Femur (tissue), 1 donor: ENCODE results near the gene ADAM12.

Source experiments
- DNase-seq: peaks from one replicate; pipeline ENCODE4 v3.0.0-alpha.2; 2017

Gene ADAM12

GRCh38 chr10:126135177-126135576 is 253.1 kb downstream of the ADAM12 start:
- no peak for DNase-seq

GRCh38 chr10:126133906-126134656 is 254.2 kb downstream of the ADAM12 start:
- no peak for DNase-seq

- no peak for DNase-seq
Measured at GRCh38 chr10:126133082-126133620, 255.1 kb downstream of the ADAM12 start.

DNA sequence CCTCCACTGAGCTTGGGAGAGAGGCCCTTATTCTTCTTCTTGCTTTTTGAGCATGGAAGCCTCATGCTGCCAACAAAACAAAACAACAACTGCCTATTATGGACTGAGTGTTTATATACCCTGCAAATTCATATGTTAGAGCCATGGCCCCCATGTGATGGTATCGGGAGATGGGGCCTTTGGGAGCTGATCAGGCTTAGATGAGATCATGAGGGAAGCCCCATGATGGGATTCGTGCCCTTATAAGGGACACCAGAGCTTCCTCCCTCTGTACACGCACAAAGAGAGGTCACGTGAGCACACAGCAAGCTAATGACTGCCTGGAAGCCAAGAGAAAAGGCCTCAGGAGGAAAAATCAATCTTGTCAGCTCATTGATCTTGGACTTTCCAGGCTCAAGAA is 256.9 kb downstream of the ADAM12 start:
- DNase-seq, result no peak

DNA sequence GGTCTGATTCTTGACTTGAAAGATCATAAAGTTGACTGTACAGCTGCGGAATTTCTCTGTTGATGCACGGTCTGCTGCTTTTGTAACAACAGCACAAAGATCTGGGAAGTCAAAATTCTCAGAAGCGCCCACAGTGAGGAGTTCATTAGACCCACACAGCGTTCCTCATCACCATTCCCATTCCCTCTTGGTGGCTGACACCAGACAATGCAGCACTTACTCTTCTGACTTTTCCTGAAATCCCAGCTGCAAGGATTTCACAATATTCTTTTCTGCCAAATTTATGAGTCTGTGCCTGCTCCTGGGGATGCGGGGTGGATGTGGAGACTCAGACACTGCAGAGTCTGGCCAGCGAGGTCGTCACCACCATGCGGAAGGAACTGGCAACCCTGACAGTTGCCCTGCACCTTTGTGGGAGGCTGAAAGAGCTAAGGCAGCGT is 258.0 kb downstream of the ADAM12 start:
- no peak for DNase-seq

DNA sequence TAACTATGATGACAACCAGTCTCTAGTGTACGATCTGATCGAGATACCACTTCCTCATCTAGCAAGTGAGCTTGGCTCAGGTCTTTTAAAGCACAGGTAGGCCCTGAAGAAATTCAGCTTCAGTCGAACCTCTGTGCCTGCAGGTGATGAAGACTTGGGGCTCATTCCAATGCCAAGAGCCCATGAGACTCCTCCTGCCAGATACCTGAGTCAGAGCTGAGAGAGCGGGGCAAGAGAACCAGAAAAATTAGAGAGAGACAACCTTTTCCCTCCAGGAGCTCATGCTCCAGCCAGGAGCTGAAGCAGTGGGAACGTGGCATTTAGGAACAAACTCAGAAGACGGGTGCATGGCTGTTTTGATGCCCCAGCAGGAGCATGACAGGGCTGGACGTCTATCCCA is 259.3 kb downstream of the ADAM12 start:
- no peak for DNase-seq

GRCh38 chr10:126128581-126128980 is 259.7 kb downstream of the ADAM12 start:
- DNase-seq, result no peak

DNA sequence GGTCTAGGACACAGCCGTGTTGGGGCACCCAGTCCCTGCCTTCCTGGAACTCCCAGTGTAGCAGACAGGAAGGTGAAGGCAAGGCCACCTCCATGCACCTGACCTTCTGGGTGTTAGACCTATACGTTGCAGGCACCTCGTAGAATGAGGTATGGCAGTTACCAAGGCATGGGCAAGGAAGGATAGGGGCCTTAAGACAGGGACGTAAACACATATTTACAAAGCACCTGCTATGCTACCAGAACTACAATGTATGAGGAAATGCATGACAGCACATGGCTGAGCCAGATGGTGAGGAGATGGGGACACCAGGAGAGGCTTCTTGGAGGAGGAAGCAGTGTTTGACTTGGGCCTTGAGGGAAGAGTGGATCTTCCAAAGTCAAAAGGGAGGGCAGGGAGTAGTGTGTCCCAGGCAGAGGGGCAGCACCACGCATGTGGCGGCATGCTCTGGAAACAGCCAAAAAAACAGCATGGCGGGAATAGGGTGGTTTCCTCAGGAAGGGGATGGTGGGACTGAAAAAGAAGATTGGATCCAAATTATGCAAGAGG is 260.7 kb downstream of the ADAM12 start:
- DNase-seq, result no peak

- no peak for DNase-seq
Measured at GRCh38 chr10:126126866-126127265, 261.4 kb downstream of the ADAM12 start.

GRCh38 chr10:126126023-126126422 is 262.3 kb downstream of the ADAM12 start:
- no peak for DNase-seq

- no peak for DNase-seq
Measured at GRCh38 chr10:126124668-126125349, 263.5 kb downstream of the ADAM12 start.

DNA sequence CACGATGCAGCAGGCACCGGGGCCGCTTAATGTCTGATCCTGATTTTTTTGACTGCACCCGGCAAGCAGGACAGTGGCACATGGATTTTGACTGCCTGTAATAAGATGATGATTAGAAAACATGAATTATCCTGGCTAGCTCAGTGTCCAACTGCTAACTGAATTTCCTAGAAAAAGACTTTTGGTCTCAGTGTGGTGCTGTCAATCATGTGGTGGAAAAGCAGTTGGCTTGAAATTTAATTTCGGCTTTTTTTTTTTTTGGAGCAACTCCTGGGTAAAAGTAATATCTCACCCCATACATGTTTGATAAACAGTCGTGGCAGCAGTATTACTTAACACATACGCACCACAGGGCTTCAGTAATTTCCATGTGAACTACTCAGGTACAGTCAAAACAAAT is 264.2 kb downstream of the ADAM12 start:
- no peak for DNase-seq

GRCh38 chr10:126123466-126123865 is 264.8 kb downstream of the ADAM12 start:
- no peak for DNase-seq

DNA sequence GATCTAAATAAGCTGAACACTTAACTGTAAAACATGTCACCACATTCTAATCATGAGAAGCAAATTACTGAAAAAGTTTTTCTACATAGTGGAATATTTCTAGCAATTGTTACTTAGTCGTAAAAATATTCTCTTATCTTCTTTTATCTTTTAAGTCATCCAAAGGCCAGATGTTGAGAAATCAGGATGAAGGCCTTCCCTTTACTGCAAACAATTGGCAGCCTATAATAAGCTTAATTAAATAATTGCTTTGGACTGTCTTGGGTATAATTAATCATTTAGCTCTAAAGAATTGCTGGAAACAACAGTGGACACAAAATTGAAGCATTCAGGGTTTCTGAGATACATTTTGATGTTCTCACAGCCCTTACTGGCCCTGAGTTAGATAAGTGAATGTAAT is 265.4 kb downstream of the ADAM12 start:
- no peak for DNase-seq

GRCh38 chr10:126119599-126119998 is 268.7 kb downstream of the ADAM12 start:
- no peak for DNase-seq

DNA sequence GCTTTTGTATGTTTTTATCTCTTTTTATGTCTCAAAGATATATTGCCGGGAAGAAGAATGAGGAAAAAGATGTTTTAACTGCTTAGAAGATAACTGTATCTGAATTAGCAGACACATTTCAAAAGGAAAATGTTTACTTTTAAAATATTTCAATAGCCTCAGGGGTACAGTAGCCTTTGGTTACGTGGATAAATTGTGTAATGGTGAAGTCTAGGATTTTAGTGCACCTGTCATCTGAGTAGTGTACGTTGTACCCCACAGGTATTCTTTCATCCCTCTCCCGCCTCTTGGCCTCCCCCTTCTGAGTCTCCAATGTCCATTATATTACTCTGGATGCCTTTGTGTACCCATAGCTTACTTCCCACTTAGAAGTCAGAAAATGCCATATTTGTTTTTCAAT is 269.8 kb downstream of the ADAM12 start:
- no peak for DNase-seq

GRCh38 chr10:126117196-126117595 is 271.1 kb downstream of the ADAM12 start:
- DNase-seq, result no peak

GRCh38 chr10:126115886-126116285 is 272.4 kb downstream of the ADAM12 start:
- no peak for DNase-seq

DNA sequence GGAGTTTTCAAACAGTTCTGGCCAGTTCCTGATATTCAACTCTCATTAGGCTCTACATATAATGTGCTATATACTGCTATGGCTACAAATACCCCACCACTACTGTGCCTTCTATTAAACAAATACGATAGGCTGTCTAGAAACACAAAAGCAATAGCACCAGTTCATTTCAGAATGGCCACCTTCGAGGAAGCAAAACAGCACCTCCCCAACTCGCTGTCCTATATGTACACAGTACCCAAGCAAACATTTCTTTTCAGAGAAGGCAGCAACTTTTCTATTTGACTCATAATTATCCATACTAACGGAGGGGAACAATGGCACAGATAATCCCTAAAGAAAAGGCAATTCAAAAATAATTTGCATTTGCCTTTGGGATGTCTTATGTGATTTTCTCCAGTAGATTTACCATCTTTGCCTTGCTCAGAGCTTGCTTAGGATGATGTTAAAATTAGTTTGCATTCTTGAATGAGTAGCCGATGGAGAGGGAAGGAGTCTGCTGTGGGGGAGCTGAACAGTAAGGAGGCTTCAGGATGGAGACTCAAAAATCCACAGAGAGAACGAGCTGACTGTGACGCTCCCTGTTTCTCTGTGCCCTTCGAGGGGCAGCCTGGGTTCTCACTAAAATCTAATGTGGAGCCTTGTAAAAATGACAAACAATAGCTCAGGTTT is 273.3 kb downstream of the ADAM12 start:
- no peak for DNase-seq

GRCh38 chr10:126111516-126111915 is 276.8 kb downstream of the ADAM12 start:
- DNase-seq, result no peak

- no peak for DNase-seq
Measured at GRCh38 chr10:126110489-126111180, 277.6 kb downstream of the ADAM12 start.

- no peak for DNase-seq
Measured at GRCh38 chr10:126109893-126110292, 278.4 kb downstream of the ADAM12 start.

DNA sequence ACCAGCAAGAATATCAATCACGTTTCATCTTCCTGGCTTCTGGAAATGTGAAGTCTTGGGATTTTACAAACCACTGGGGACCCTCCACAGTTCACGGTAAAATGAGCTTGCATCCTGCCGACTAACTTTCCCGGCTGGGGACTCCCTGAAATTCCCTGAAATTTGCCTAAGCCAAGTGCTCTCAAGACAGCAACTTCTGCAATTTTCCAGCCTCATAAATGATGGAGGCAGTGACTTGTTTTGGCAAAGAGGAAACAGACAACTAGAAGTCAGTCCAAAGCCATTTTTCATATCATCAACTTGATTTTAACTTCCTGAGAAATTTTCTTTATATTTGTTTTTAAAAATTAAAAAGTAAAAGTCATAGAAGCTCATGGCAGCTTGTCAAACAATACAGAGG is 279.6 kb downstream of the ADAM12 start:
- DNase-seq, result peak; percentile 57
